Measurements from ENCODE around the gene EFCAB8. TPM values are rescaled to one million over a fixed set of nuclear protein-coding genes. Genes with fewer than 3 reads are reported as not detected.

The EFCAB8 gene
- total and polyA plus RNA-seq, 7 donors = 0.03 to 0.08 (median 0.04) TPM; not detected in 4

DNA sequence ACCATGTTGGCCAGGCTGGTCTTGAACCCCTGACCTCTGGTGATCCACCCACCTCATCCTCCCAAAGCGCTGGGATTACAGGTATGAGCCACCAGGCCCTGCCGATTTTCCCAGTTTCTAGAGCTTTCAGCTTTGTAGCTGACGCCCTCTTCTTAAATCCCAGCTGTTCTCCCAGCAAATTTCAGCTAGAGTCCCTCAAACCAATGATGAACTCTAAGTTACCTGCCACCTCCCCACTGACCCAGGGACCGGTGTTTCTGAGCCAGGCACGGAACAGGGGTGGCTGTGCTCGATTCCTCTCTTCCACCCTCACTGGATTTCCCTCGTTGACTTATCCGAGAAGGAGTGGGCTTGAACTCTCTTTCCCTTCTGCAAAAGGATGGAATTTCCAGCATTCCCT lies 106.4 kb downstream of the EFCAB8 start:
- DNase-seq = no peak
- intact Hi-C loops (cut with DNase I) = no loop called here
- H3K4me1 ChIP-seq = no peaks in the 10 kb centered on the region
- H3K36me3 ChIP-seq (ENCODE audit: insufficient read depth in 1 of 2, low read depth in 1 of 2) = no peaks in the 10 kb centered on the region
- no peaks in the 10 kb centered on the region for H3K9me3 ChIP-seq
- WGBS, 3 donors = 74 to 80% (median 80%) methylated on average over 8 of the region's 8 CpGs
- no peak for ATAC-seq
- no peak overlapping the region for H3K4me3 ChIP-seq
- peaks cover 0 to 6% (median 0%) of the 10 kb centered on the region in 3 donors for H3K27me3 ChIP-seq (ENCODE audit: insufficient read depth in 3 of 3, low read length in 2 of 3)
- no peak for TF ChIP-seq CTCF (IDR thresholded peaks at IDR 0.05)
- H3K27ac ChIP-seq = no peak overlapping the region

DNA sequence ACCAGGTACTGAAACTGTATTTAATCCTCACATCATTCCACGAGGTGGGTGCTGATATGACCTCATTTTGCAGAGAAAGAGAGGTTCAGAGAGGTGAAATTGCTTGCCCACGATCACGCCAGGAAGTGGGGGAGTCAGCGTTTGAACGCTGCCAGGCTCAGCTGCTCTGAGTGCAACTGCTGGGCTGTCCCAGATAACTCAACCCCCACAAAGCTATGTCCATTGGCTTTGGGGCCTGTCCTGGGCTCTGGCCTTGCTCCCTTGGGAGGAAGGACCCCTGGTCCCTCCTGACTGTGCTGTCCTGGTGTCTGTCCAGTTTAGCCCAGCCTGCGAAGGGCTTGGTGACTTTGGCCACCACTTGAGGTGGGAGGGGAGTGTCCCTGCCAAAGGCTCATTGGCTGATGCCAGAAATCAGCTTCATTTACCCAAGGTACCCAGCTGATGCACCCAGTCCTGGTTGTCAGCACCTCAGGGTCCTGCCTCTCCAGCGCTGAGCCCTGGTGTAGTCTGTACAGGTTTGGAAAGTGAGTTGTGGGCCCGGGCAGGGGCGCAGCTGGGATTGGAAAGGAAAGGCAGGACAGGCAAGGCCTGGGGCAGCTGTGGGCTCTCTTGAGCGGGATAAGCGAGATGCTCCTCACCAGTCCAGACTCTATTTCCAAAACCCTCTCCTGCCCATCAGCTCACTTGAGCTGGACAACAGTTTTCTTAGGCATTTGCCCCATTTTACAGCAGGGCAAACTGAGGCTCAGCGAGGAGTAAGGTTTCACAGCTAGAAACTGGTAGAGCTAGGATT lies 107.1 kb downstream of the EFCAB8 start:
- Histone ChIP-seq H3K4me1 (no peaks in the 10 kb centered on the region), H3K36me3 (ENCODE audit: insufficient read depth in 1 of 2, low read depth in 1 of 2) (no peaks in the 10 kb centered on the region), H3K27me3 (ENCODE audit: insufficient read depth in 3 of 3, low read length in 2 of 3) (peaks cover 0 to 6% (median 0%) of the 10 kb centered on the region in 3 donors), H3K4me3 (no peak overlapping the region), H3K27ac (no peak overlapping the region), H3K9me3 (no peaks in the 10 kb centered on the region)
- no peak for ATAC-seq
- no peak for TF ChIP-seq CTCF (IDR thresholded peaks at IDR 0.05)
- WGBS, 3 donors = 67 to 77% (median 68%) methylated on average over 12 of the region's 12 CpGs
- DNase-seq = no peak
- intact Hi-C loops (cut with DNase I) = no loop called here

- Histone ChIP-seq H3K9me3 (no peaks in the 10 kb centered on the region), H3K27ac (no peak overlapping the region), H3K36me3 (ENCODE audit: insufficient read depth in 1 of 2, low read depth in 1 of 2) (no peaks in the 10 kb centered on the region), H3K4me3 (no peak overlapping the region), H3K27me3 (ENCODE audit: insufficient read depth in 3 of 3, low read length in 2 of 3) (peaks cover 0 to 6% (median 0%) of the 10 kb centered on the region in 3 donors), H3K4me1 (no peaks in the 10 kb centered on the region)
- TF ChIP-seq CTCF (IDR thresholded peaks at IDR 0.05) = no peak
- DNase-seq (no peak), ATAC-seq (no peak)
- intact Hi-C loops (cut with DNase I) = no loop called here
- 86 to 95% (median 89%) methylated on average over 4 of the region's 4 CpGs for WGBS, 3 donors
Observed at GRCh38 chr20:32966382-32966781, 107.7 kb downstream of the EFCAB8 start.

- Histone ChIP-seq H3K4me1 (no peaks in the 10 kb centered on the region), H3K27me3 (ENCODE audit: insufficient read depth in 3 of 3, low read length in 2 of 3) (peaks cover 0 to 6% (median 0%) of the 10 kb centered on the region in 3 donors), H3K36me3 (ENCODE audit: insufficient read depth in 1 of 2, low read depth in 1 of 2) (no peaks in the 10 kb centered on the region), H3K4me3 (no peak overlapping the region), H3K9me3 (no peaks in the 10 kb centered on the region), H3K27ac (no peak overlapping the region)
- no peak for ATAC-seq
- DNase-seq = no peak
- 67 to 73% (median 69%) methylated on average over 16 of the region's 16 CpGs for WGBS, 3 donors
- intact Hi-C loops (cut with DNase I) = no loop called here
- no peak for TF ChIP-seq CTCF (IDR thresholded peaks at IDR 0.05)
Observed at GRCh38 chr20:32966881-32967781, 108.4 kb downstream of the EFCAB8 start.
